ENCODE measurements around the gene SEMA3B. TPM values are rescaled to one million over a fixed set of nuclear protein-coding genes. Genes with fewer than 3 reads are reported as not detected.
A peak's percentile ranks its signal among the peaks of the same experiment; 100 is the strongest.

SEMA3B gene
- total RNA-seq (2022): 7.6 and 12.5 TPM in 2 replicates
- Bru-seq, nascent RNA: percentile 41 among the genes with signal in this experiment
- percentile 69 among the genes with signal in this experiment for BruChase-seq, experiment 1, labeled RNA remaining after a 6-hour chase
- percentile 52 among the genes with signal in this experiment for BruChase-seq, experiment 2, labeled RNA remaining after a 2-hour chase
- long read RNA-seq, partial matches to known transcripts: 3 of 7 reads
- long read RNA-seq, other reads (novel, unspliced or antisense): 2 of 7 reads

DNA sequence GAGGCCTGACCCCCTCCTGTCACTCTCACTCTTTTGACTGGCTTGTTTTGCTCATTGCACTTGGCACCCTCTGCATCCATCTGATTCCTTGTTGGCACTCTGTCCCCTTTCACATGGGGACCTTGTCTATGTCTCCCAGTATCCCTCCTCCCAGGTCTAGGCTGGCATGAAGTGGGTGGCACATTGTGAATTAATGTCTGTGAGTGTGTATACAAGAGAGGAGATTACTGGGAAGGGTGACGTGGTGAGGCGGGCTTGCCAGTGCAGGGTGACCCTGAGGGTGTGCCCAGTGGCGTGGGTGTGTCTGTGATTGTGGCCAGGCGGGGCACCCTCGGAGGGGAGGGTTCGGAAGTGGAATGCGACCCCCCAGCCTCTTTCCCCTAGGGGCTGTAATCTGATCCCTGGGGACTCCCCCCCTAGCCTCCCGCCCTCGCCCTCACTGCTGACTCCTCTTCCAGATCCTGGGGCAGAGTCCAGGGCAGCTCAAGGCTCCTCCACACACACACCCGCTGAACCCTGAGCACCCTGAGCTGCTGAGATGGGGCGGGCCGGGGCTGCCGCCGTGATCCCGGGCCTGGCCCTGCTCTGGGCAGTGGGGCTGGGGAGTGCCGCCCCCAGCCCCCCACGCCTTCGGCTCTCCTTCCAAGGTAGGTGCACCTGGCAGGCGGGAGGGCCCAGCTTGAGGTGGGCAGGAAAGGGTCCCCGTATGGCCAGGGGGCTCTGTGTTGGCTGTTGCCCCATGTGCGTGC, at the start of gene SEMA3B:
Gene SEMA3B (plus strand): TSS at position 445 of the 749 bp plus-strand sequence. CDS start 94 bp downstream, at position 539.
- peaks cover 39% of the 10 kb centered on the region for H3K4me1 Mint-ChIP-seq (ENCODE audit: insufficient read depth, unreplicated experiment)
- no peaks in the 10 kb centered on the region for H3K9me3 Mint-ChIP-seq (ENCODE audit: unreplicated experiment)
- no peaks in the 10 kb centered on the region for H3K27me3 Mint-ChIP-seq (ENCODE audit: insufficient read depth, unreplicated experiment)
- DNase-seq (ENCODE audit: unreplicated experiment): peak; percentile 59
- intact Hi-C loops (cut with micrococcal nuclease): no loop called here
- H3K36me3 Mint-ChIP-seq (ENCODE audit: insufficient read depth, unreplicated experiment): peaks cover 5% of the 10 kb centered on the region
- POLR2A ChIA-PET: interaction anchor here (0.8 to 3.9 kb wide), 6 partner anchors 9 to 59 kb away, joined by 3 to 16 read pairs (median 4); partner anchors contain the start of gene TUSC2
- H3K27ac Mint-ChIP-seq (ENCODE audit: low read depth, unreplicated experiment): peak within 1 kb of the TSS; percentile 35
- no TSS peak for BruUV-seq (replicated peaks)
- TF ChIP-seq, protein P1, sequence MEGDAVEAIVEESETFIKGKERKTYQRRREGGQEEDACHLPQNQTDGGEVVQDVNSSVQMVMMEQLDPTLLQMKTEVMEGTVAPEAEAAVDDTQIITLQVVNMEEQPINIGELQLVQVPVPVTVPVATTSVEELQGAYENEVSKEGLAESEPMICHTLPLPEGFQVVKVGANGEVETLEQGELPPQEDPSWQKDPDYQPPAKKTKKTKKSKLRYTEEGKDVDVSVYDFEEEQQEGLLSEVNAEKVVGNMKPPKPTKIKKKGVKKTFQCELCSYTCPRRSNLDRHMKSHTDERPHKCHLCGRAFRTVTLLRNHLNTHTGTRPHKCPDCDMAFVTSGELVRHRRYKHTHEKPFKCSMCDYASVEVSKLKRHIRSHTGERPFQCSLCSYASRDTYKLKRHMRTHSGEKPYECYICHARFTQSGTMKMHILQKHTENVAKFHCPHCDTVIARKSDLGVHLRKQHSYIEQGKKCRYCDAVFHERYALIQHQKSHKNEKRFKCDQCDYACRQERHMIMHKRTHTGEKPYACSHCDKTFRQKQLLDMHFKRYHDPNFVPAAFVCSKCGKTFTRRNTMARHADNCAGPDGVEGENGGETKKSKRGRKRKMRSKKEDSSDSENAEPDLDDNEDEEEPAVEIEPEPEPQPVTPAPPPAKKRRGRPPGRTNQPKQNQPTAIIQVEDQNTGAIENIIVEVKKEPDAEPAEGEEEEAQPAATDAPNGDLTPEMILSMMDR (IDR thresholded peaks at IDR 0.05; ENCODE audit: unreplicated experiment): no peak
- CTCF ChIA-PET: interaction anchor here (0.6 to 5.0 kb wide), 10 partner anchors 9 to 157 kb away, joined by 3 to 50 read pairs (median 6); no protein-coding TSS in a partner anchor
- peak within 1 kb of the TSS; percentile 34 for H3K4me3 Mint-ChIP-seq (ENCODE audit: unreplicated experiment)

DNA sequence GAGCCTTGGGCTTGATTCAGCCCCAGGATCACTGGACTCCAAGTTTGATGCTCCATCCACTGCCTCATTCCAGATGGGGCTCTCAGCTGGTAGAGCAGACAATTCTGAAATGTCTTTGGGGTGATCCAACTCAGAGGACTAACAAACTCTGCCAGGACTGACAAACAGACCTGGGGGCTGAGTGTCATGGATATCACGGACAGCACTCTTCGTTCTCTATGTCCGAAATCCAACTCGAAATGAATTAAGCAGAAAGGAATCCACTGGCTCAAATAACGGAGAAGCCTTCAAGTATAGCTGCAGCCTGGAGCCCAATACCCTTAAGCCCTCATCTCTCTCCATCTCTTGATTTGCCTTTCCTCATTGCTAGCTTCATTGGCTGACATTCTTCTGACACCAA, 49.7 kb upstream of the SEMA3B start:
- no peak overlapping the region for H3K27ac Mint-ChIP-seq (ENCODE audit: low read depth, unreplicated experiment)
- peaks cover 5% of the 10 kb centered on the region for H3K27me3 Mint-ChIP-seq (ENCODE audit: insufficient read depth, unreplicated experiment)
- TF ChIP-seq, protein P1 (IDR thresholded peaks at IDR 0.05; ENCODE audit: unreplicated experiment): no peak
- H3K36me3 Mint-ChIP-seq (ENCODE audit: insufficient read depth, unreplicated experiment): no peaks in the 10 kb centered on the region
- intact Hi-C loops (cut with micrococcal nuclease): no loop called here
- no TSS peak for BruUV-seq (replicated peaks)
- H3K4me1 Mint-ChIP-seq (ENCODE audit: insufficient read depth, unreplicated experiment): no peaks in the 10 kb centered on the region
- POLR2A ChIA-PET: interaction anchor here (0.9 kb wide), 1 partner anchor 28 kb away, joined by 4 read pairs; the partner anchor contains the start of gene GNAT1
- H3K4me3 Mint-ChIP-seq (ENCODE audit: unreplicated experiment): no peak overlapping the region
- CTCF ChIA-PET: interaction anchor here (0.7 to 15.0 kb wide), 7 partner anchors 15 to 98 kb away, joined by 3 to 209 read pairs (median 3); partner anchors contain the start of gene GNAT1
- no peak for DNase-seq (ENCODE audit: unreplicated experiment)
- no peaks in the 10 kb centered on the region for H3K9me3 Mint-ChIP-seq (ENCODE audit: unreplicated experiment)

DNA sequence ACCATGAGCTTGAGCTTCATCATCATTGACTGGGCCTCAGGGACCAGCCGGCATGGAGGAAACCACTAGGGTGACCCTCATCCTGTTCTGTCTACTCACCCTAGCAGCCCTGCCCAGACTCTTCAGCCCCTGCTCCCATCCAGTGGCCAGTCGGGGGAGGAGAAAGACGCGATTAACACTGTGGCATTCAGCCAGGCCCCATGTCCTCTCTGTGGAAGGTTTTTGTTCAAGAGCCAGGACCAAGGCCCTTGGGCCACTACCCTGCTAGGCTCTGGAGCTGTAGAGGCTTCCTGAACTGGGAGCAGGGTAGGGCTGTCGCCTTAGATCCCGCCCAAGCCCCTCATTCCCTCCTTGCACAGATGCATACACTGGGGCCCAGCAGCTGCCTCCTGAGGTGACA, 48.8 kb upstream of the SEMA3B start:
- BruUV-seq (replicated peaks): no TSS peak
- Mint-ChIP-seq H3K4me3 (ENCODE audit: unreplicated experiment) (no peak overlapping the region), H3K9me3 (ENCODE audit: unreplicated experiment) (no peaks in the 10 kb centered on the region), H3K27me3 (ENCODE audit: insufficient read depth, unreplicated experiment) (peaks cover 14% of the 10 kb centered on the region), H3K36me3 (ENCODE audit: insufficient read depth, unreplicated experiment) (no peaks in the 10 kb centered on the region), H3K27ac (ENCODE audit: low read depth, unreplicated experiment) (no peak overlapping the region), H3K4me1 (ENCODE audit: insufficient read depth, unreplicated experiment) (no peaks in the 10 kb centered on the region)
- CTCF ChIA-PET: interaction anchor here (0.8 to 15.0 kb wide), 4 partner anchors 9 to 98 kb away, joined by 6 to 209 read pairs (median 8); partner anchors contain the start of gene GNAT1
- POLR2A ChIA-PET: interaction anchor here (0.9 kb wide), 1 partner anchor 98 kb away, joined by 4 read pairs; no protein-coding TSS in a partner anchor
- intact Hi-C loops (cut with micrococcal nuclease): no loop called here
- TF ChIP-seq, protein P1 (IDR thresholded peaks at IDR 0.05; ENCODE audit: unreplicated experiment): no peak
- no peak for DNase-seq (ENCODE audit: unreplicated experiment)

DNA sequence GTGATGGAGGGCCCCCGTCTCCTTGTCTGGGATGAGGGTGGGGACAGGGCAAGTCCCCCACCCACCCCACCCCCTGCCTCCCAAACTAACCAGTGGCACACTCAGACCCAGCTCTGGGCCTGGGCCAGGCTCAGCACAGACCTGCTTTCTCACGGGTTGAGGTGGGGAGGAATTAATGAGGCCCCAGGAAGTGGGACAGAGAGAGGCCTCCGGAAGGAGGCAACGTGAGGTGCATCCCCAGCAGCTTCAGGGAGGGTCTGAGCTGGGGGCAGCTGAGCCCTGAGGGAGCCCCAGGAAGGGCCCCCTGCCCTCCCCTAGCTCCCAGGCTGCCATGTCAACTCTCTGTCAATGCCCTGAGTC, 47.9 kb upstream of the SEMA3B start:
- no peak overlapping the region for H3K27ac Mint-ChIP-seq (ENCODE audit: low read depth, unreplicated experiment)
- no peaks in the 10 kb centered on the region for H3K4me1 Mint-ChIP-seq (ENCODE audit: insufficient read depth, unreplicated experiment)
- ChIA-PET POLR2A (no interaction called here), CTCF (interaction anchor here (0.6 to 15.0 kb wide), 10 partner anchors 10 to 148 kb away, joined by 3 to 209 read pairs (median 4); partner anchors contain the start of gene GNAT1)
- H3K36me3 Mint-ChIP-seq (ENCODE audit: insufficient read depth, unreplicated experiment): no peaks in the 10 kb centered on the region
- BruUV-seq (replicated peaks): no TSS peak
- H3K9me3 Mint-ChIP-seq (ENCODE audit: unreplicated experiment): no peaks in the 10 kb centered on the region
- intact Hi-C loops (cut with micrococcal nuclease): no loop called here
- H3K27me3 Mint-ChIP-seq (ENCODE audit: insufficient read depth, unreplicated experiment): peaks cover 16% of the 10 kb centered on the region
- no peak overlapping the region for H3K4me3 Mint-ChIP-seq (ENCODE audit: unreplicated experiment)
- no peak for DNase-seq (ENCODE audit: unreplicated experiment)
- TF ChIP-seq, protein P1 (IDR thresholded peaks at IDR 0.05; ENCODE audit: unreplicated experiment): no peak

Data from MCF 10A (cell line).